KMS-11 (cell line): ENCODE results near the gene SNX21.

ENCODE experiments used
- H2AFZ ChIP-seq: fragments of 200-600 bp; sonication (generic); 2 replicates; pipeline ENCODE4 v1.6.1; 2016; ENCODE audit warnings: antibody characterized with exemption, mixed run types, low read depth
- H3K27ac ChIP-seq: fragments of 200-600 bp; sonication (generic); 2 replicates; pipeline ENCODE4 v1.6.1; 2016; ENCODE audit warnings: mild to moderate bottlenecking, mixed run types
- H3K27me3 ChIP-seq: fragments of 200-600 bp; sonication (generic); 2 replicates; pipeline ENCODE4 v1.6.1; 2017; ENCODE audit warnings: mild to moderate bottlenecking, low read depth, mixed run types, moderate library complexity; ENCODE audit not compliant: insufficient read depth
- H3K36me3 ChIP-seq: fragments of 200-600 bp; sonication (generic); 2 replicates; pipeline ENCODE4 v1.6.1; 2017; ENCODE audit warnings: mild to moderate bottlenecking, mixed run types; ENCODE audit not compliant: insufficient read depth
- H3K4me1 ChIP-seq: fragments of 200-600 bp; sonication (generic); 2 replicates; pipeline ENCODE4 v1.6.1; 2016; ENCODE audit warnings: mild to moderate bottlenecking, low read depth, mixed run types; ENCODE audit not compliant: poor library complexity, severe bottlenecking
- H3K4me2 ChIP-seq: fragments of 200-600 bp; sonication (generic); 2 replicates; pipeline ENCODE4 v1.7.0; 2016; ENCODE audit warnings: mild to moderate bottlenecking, mixed run types
- H3K4me3 ChIP-seq: fragments of 200-600 bp; sonication (generic); IDR thresholded peaks from 2 replicates; pipeline ENCODE4 v1.6.1; 2017; ENCODE audit warnings: low read depth, low read length, mixed read lengths; ENCODE audit not compliant: insufficient read depth
- H3K79me2 ChIP-seq: fragments of 200-600 bp; sonication (generic); 2 replicates; pipeline ENCODE4 v1.6.1; 2016; ENCODE audit warnings: low read depth, mixed run types; ENCODE audit not compliant: insufficient read depth
- H3K9ac ChIP-seq: fragments of 200-600 bp; sonication (generic); 2 replicates; pipeline ENCODE4 v1.6.1; 2016; ENCODE audit warnings: mild to moderate bottlenecking, mixed run types
- H4K20me1 ChIP-seq: fragments of 200-600 bp; sonication (generic); 2 replicates; pipeline ENCODE4 v1.6.1; 2016; ENCODE audit warnings: mild to moderate bottlenecking, mixed run types; ENCODE audit not compliant: insufficient read depth
- CTCF ChIP-seq: fragments of 200-600 bp; sonication (generic); conservative IDR thresholded peaks from 2 replicates; pipeline ENCODE4 v1.6.1; 2017; ENCODE audit warnings: low read depth, mild to moderate bottlenecking, antibody characterized with exemption, low read length, moderate library complexity, mixed read lengths

SNX21 gene

GRCh38 chr20:45822857-45823256 is 10.7 kb upstream of the SNX21 start:
- H3K79me2 ChIP-seq, result no peaks in the 10 kb centered on the region
- H4K20me1 ChIP-seq, result no peaks in the 10 kb centered on the region
- H3K4me1 ChIP-seq, result no peaks in the 10 kb centered on the region
- no peak overlapping the region for H3K4me2 ChIP-seq
- H3K9ac ChIP-seq, result no peak overlapping the region
- no peak overlapping the region for H3K4me3 ChIP-seq
- H3K36me3 ChIP-seq, result no peaks in the 10 kb centered on the region
- no peak for TF ChIP-seq CTCF
- no peaks in the 10 kb centered on the region for H3K27me3 ChIP-seq
- no peak overlapping the region for H2AFZ ChIP-seq
- no peak overlapping the region for H3K27ac ChIP-seq

- Histone ChIP-seq H3K36me3 (no peaks in the 10 kb centered on the region), H3K79me2 (no peaks in the 10 kb centered on the region), H2AFZ (no peak overlapping the region), H3K9ac (no peak overlapping the region), H3K4me2 (no peak overlapping the region), H3K4me3 (no peak overlapping the region), H3K4me1 (no peaks in the 10 kb centered on the region), H3K27me3 (no peaks in the 10 kb centered on the region), H3K27ac (no peak overlapping the region), H4K20me1 (no peaks in the 10 kb centered on the region)
- TF ChIP-seq CTCF, result no peak
Observed at GRCh38 chr20:45823949-45824835, 9.4 kb upstream of the SNX21 start.

GRCh38 chr20:45826381-45827019 is 7.1 kb upstream of the SNX21 start:
- Histone ChIP-seq H4K20me1 (no peaks in the 10 kb centered on the region), H3K4me3 (no peak overlapping the region), H3K27ac (no peak overlapping the region), H3K9ac (no peak overlapping the region), H3K4me1 (no peaks in the 10 kb centered on the region), H3K27me3 (no peaks in the 10 kb centered on the region), H3K79me2 (no peaks in the 10 kb centered on the region), H3K4me2 (no peak overlapping the region), H3K36me3 (no peaks in the 10 kb centered on the region), H2AFZ (no peak overlapping the region)
- TF ChIP-seq CTCF, result no peak

GRCh38 chr20:45827030-45827652 is 6.5 kb upstream of the SNX21 start, which contains the start of gene TNNC2:
TSS of gene TNNC2 (minus strand) at chr20:45827312. CDS start at chr20:45827248, 64 bp downstream.
- no peak within 1 kb of the TSS for H3K27ac ChIP-seq
- no peak within 1 kb of the TSS for H3K9ac ChIP-seq

More at GRCh38 chr20:45827030-45827652, 6.5 kb upstream of the SNX21 start, which contains the start of gene TNNC2:
- Histone ChIP-seq H4K20me1 (no peaks in the 10 kb centered on the region), H3K4me1 (peaks cover 5% of the 10 kb centered on the region), H3K4me2 (no peak within 1 kb of the TSS), H3K79me2 (no peaks in the 10 kb centered on the region), H3K27me3 (no peaks in the 10 kb centered on the region), H2AFZ (no peak within 1 kb of the TSS), H3K4me3 (no peak within 1 kb of the TSS), H3K36me3 (no peaks in the 10 kb centered on the region)
- TF ChIP-seq CTCF, result no peak
